Activated T-cell treated with anti-CD3 and anti-CD28 coated beads for 1 hour (primary cell): Measurements from ENCODE around the gene ARHGAP29.
"Not testable (repeated sequence)": the region's sequence is repeated elsewhere in the genome, so short reads cannot be mapped to it uniquely, and the experiment has no call there.

Experiments
- DNase-seq: peaks from one replicate; pipeline ENCODE4 v3.0.0-alpha.2; 2020; ENCODE audit warnings: low read depth

ARHGAP29 gene

GRCh38 chr1:94180650-94181049 is 56.7 kb downstream of the ARHGAP29 start:
- DNase-seq: no peak

GRCh38 chr1:94178901-94179300 is 58.5 kb downstream of the ARHGAP29 start:
- no peak for DNase-seq

GRCh38 chr1:94169126-94169525 is 68.3 kb downstream of the ARHGAP29 start:
- DNase-seq: no peak

- no peak for DNase-seq
Measured at GRCh38 chr1:94165843-94166242, 71.5 kb downstream of the ARHGAP29 start.

- not testable (repeated sequence) for DNase-seq
Measured at GRCh38 chr1:94164885-94165284, 72.5 kb downstream of the ARHGAP29 start.

GRCh38 chr1:94164121-94164520 is 73.3 kb downstream of the ARHGAP29 start:
- not testable (repeated sequence) for DNase-seq

GRCh38 chr1:94163249-94163648 is 74.1 kb downstream of the ARHGAP29 start:
- not testable (repeated sequence) for DNase-seq

GRCh38 chr1:94160811-94161210 is 76.6 kb downstream of the ARHGAP29 start:
- DNase-seq: no peak

- no peak for DNase-seq
Measured at GRCh38 chr1:94156096-94156625, 81.2 kb downstream of the ARHGAP29 start.

- no peak for DNase-seq
Measured at GRCh38 chr1:94154989-94155388, 82.4 kb downstream of the ARHGAP29 start.

GRCh38 chr1:94153133-94153532 is 84.3 kb downstream of the ARHGAP29 start:
- DNase-seq: no peak

- not testable (repeated sequence) for DNase-seq
Measured at GRCh38 chr1:94149166-94149565, 88.2 kb downstream of the ARHGAP29 start.

GRCh38 chr1:94146273-94146672 is 91.1 kb downstream of the ARHGAP29 start:
- DNase-seq: no peak

- DNase-seq: no peak
Measured at GRCh38 chr1:94144836-94145235, 92.5 kb downstream of the ARHGAP29 start.

GRCh38 chr1:94143809-94144176 is 93.6 kb downstream of the ARHGAP29 start:
- no peak for DNase-seq

GRCh38 chr1:94143173-94143808 is 94.1 kb downstream of the ARHGAP29 start:
- no peak for DNase-seq

- no peak for DNase-seq
Measured at GRCh38 chr1:94142583-94142982, 94.8 kb downstream of the ARHGAP29 start.

- DNase-seq: no peak
Measured at GRCh38 chr1:94142022-94142421, 95.4 kb downstream of the ARHGAP29 start.

GRCh38 chr1:94132111-94132510 is 105.3 kb downstream of the ARHGAP29 start:
- DNase-seq: no peak

- DNase-seq: no peak
Measured at GRCh38 chr1:94130851-94131595, 106.4 kb downstream of the ARHGAP29 start.

GRCh38 chr1:94126651-94127050 is 110.7 kb downstream of the ARHGAP29 start:
- DNase-seq: no peak

- DNase-seq: no peak
Measured at GRCh38 chr1:94125551-94126514, 111.6 kb downstream of the ARHGAP29 start.
